Gastrocnemius medialis (tissue), 4 donors: Measurements from ENCODE around the gene PRICKLE2. TPM values are rescaled to one million over a fixed set of nuclear protein-coding genes. Genes with fewer than 3 reads are reported as not detected.

Experiments used
- ATAC-seq, 2 donors: fragments of 150-250 bp; one replicate each; pipeline ENCODE4 v1.9.1; 2016
- DNase-seq, 2 donors: peaks; one replicate each; pipeline ENCODE4 v3.0.0-alpha.2; 2019
- H3K27ac ChIP-seq, 4 donors: fragments of 200-600 bp; sonication (generic); 1 replicate in 1 of 4; 2 replicates in 3 of 4; pipeline ENCODE4 v1.5.1; 2016 to 2018; ENCODE audit warnings: mild to moderate bottlenecking in 2 of 4, moderate library complexity in 1 of 4
- H3K27me3 ChIP-seq, 3 donors: fragments of 200-600 bp; sonication (generic) in 2 of 3; 1 replicate in 1 of 3; 2 replicates in 2 of 3; pipeline versions ENCODE4 v1.5.1 to v1.6.0; 2016 to 2019; ENCODE audit warnings: mild to moderate bottlenecking in 1 of 3, moderate library complexity in 1 of 3
- H3K36me3 ChIP-seq, 2 donors: fragments of 200-600 bp; sonication (generic) in 1 of 2; one replicate each; pipeline ENCODE4 v1.5.1; 2017 to 2018
- H3K4me1 ChIP-seq, 2 donors: fragments of 200-600 bp; sonication (generic) in 1 of 2; one replicate each; pipeline ENCODE4 v1.5.1; 2016 to 2017; ENCODE audit warnings: mild to moderate bottlenecking in 2 of 2
- H3K4me3 ChIP-seq, 4 donors: fragments of 200-600 bp; sonication (generic) in 3 of 4; 1 replicate in 1 of 4; 2 replicates in 3 of 4; pipeline ENCODE4 v1.5.1; 2016 to 2019; ENCODE audit warnings: mild to moderate bottlenecking in 2 of 4
- H3K9me3 ChIP-seq, 3 donors: fragments of 200-600 bp; sonication (generic) in 2 of 3; 1 replicate in 1 of 3; 2 replicates in 2 of 3; pipeline ENCODE4 v1.5.1; 2016 to 2019
- POLR2A ChIP-seq, 2 donors: fragments of 450-650 bp; IDR thresholded peaks; one replicate each; pipeline ENCODE4 v1.6.1; 2017; ENCODE audit warnings: antibody characterized with exemption in 2 of 2, mild to moderate bottlenecking in 2 of 2, moderate library complexity in 2 of 2
- in situ Hi-C, 4 donors: fragments of 200-750 bp; cut with MboI; loops; one replicate each; pipeline versions ENCODE4 v1.15.0 to v1.8.0; 2017; ENCODE audit warnings: low sequenced_read_pairs in 4 of 4
- intact Hi-C: fragments of 100-400 bp; cut with DNase I; formaldehyde crosslinking; loops from one replicate; pipeline ENCODE4 v1.15.1; 2023; ENCODE audit warnings: low total_unique reads
- total RNA-seq, 4 donors: library from RNA; depleted of rRNA; stranded (reverse); fragments of >200 nt; gene quantifications; one replicate each; pipeline versions ENCODE4 v1.1.0 to v1.2.3, GENCODE V29; 2016
- TF ChIP-seq, protein P1 (sequence below), 5 experiments: fragments of 450-650 bp in 3 of 5; fragments of 200-600 bp in 2 of 5; sonication (generic) in 2 of 5; IDR thresholded peaks in 4 of 5; conservative IDR thresholded peaks in 1 of 5; 1 replicate in 4 of 5; 2 replicates in 1 of 5; pipeline ENCODE4 v1.5.1; 2016 to 2019; ENCODE audit warnings: antibody characterized with exemption in 5 of 5, mild to moderate bottlenecking in 3 of 5, moderate library complexity in 3 of 5

PRICKLE2 gene
- total RNA-seq, 4 donors from 2014 or later: 3.6 to 6.7 (median 4.6) TPM

DNA sequence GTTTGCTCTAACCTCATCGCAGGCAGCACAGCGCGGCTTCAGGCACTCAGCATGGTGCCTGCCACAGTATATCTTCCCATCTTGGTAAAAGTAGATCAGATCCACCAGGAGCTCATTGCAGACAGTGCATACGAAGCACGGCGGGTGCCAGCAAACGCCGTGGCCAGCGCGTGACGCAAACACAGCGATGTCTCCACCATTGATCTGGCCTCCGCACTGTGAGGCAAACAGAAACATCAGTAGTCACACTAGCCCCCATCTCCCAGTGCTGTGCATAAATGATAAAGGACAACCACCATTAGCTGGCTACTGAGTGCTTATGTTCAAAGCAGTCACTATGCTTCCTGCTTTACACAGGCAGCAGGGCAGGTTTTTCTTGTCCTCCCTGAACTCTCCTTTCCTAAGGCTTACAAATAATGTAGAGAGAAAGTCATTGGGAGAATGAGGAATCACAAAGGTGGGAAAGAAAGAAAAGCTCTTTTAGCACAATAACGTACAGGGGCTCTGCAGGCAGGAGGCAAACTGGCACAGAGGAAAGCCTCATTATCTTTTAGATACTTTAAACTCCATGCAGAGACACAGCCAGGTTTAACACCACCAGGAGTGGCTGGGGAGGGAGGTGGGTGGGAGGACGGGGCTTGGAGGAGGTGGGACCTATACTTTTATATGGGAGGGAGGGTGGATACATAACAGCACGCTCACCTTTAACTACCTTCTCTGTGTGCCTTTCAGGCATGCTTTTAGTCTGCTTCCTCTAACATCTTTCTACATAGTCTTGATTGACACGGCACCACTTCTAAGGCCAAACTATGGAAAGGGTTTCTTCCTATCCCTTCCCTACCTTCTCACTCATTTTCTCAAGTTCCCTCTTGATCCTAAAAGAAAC lies 67.9 kb downstream of the PRICKLE2 start:
- in situ Hi-C loops: no loop called here

DNA sequence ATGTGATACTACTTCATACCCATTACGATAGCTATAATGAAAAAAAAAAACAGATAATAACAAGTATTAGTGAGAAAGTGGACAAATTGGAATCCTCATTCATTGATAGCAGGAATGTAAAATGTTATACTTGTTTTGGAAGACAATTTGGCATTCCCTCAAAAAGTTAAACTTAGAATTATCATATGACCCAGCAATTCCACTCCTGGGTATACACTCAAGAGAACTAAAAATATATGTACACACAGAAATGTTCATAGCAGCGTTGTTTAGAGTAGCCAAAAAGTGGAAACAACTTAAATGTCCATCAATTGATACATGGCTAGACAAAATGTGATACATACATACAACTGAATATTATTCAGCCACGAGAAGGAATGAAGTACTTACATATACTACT lies 69.9 kb downstream of the PRICKLE2 start:
- H3K27ac ChIP-seq: no peak overlapping the region
- DNase-seq (no peak), ATAC-seq (no peak)
- no peaks in the 10 kb centered on the region for H3K36me3 ChIP-seq
- in situ Hi-C loops (no loop called here), intact Hi-C loops (no loop called here)
- H3K9me3 ChIP-seq: no peaks in the 10 kb centered on the region
- H3K4me3 ChIP-seq: no peak overlapping the region
- peaks cover 9 to 10% of the 10 kb centered on the region in 2 donors for H3K4me1 ChIP-seq
- TF ChIP-seq POLR2A (IDR thresholded peaks at IDR 0.05): no peak
- TF ChIP-seq, protein P1, sequence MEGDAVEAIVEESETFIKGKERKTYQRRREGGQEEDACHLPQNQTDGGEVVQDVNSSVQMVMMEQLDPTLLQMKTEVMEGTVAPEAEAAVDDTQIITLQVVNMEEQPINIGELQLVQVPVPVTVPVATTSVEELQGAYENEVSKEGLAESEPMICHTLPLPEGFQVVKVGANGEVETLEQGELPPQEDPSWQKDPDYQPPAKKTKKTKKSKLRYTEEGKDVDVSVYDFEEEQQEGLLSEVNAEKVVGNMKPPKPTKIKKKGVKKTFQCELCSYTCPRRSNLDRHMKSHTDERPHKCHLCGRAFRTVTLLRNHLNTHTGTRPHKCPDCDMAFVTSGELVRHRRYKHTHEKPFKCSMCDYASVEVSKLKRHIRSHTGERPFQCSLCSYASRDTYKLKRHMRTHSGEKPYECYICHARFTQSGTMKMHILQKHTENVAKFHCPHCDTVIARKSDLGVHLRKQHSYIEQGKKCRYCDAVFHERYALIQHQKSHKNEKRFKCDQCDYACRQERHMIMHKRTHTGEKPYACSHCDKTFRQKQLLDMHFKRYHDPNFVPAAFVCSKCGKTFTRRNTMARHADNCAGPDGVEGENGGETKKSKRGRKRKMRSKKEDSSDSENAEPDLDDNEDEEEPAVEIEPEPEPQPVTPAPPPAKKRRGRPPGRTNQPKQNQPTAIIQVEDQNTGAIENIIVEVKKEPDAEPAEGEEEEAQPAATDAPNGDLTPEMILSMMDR (IDR thresholded peaks at IDR 0.05 in 4 of 5, conservative IDR thresholded peaks at IDR 0.05 in 1 of 5): no peak
- H3K27me3 ChIP-seq: no peaks in the 10 kb centered on the region

More for the DNA sequence above, 67.9 kb downstream of the PRICKLE2 start:
- H3K9me3 ChIP-seq: no peaks in the 10 kb centered on the region
- H3K4me1 ChIP-seq: peaks cover 4 to 19% of the 10 kb centered on the region in 2 donors
- H3K27ac ChIP-seq: no peak overlapping the region
- intact Hi-C loops: no loop called here
- no peaks in the 10 kb centered on the region for H3K27me3 ChIP-seq
- no peak overlapping the region for H3K4me3 ChIP-seq
- TF ChIP-seq, protein P1 (IDR thresholded peaks at IDR 0.05 in 4 of 5, conservative IDR thresholded peaks at IDR 0.05 in 1 of 5): no peak
- TF ChIP-seq POLR2A (IDR thresholded peaks at IDR 0.05): no peak
- ATAC-seq (no peak), DNase-seq (no peak)
- H3K36me3 ChIP-seq: no peaks in the 10 kb centered on the region

DNA sequence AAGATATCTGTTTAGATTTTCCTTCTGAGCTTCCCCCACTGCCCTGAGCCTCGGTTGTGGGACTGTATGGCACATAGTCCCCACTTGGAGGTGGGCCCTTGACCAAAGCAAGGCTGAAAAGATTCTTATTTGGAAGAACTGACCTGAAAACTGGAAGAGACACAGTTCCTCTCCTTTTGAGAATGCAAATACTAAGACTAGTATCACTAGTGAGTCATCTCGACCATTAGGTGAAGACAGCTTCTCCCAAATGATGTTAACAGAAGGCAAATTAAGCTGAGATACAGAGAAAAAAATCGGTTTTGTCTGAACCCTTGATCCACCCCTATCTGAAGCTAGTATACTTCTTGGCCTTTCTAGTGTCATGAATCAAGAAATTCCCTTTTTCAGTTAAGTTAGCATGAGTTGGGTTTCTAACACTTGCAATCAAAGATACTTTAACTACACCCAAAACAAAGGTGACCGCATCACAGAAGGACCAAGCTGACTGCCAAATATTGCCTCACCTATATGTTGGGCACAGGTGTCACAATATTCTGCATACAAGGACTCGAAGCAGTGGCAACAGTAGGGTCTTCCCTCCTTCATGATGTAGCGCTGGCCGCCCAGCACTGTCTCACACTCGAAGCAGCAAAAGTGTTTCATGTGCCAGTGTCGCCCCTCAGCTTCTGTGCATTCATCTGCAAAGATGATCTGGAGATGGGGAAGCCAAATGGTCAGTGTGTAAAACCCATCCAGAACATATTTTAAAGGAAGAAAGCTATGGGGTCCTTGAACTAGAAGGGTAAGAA lies 72.4 kb downstream of the PRICKLE2 start:
- H3K27me3 ChIP-seq: no peaks in the 10 kb centered on the region
- no peaks in the 10 kb centered on the region for H3K9me3 ChIP-seq
- intact Hi-C loops (no loop called here), in situ Hi-C loops (no loop called here)
- peaks cover 11 to 13% of the 10 kb centered on the region in 2 donors for H3K4me1 ChIP-seq
- TF ChIP-seq, protein P1 (IDR thresholded peaks at IDR 0.05 in 4 of 5, conservative IDR thresholded peaks at IDR 0.05 in 1 of 5): no peak
- TF ChIP-seq POLR2A (IDR thresholded peaks at IDR 0.05): no peak
- no peaks in the 10 kb centered on the region for H3K36me3 ChIP-seq
- DNase-seq: no peak
- no peak for ATAC-seq
- H3K4me3 ChIP-seq: no peak overlapping the region
- H3K27ac ChIP-seq: no peak overlapping the region

DNA sequence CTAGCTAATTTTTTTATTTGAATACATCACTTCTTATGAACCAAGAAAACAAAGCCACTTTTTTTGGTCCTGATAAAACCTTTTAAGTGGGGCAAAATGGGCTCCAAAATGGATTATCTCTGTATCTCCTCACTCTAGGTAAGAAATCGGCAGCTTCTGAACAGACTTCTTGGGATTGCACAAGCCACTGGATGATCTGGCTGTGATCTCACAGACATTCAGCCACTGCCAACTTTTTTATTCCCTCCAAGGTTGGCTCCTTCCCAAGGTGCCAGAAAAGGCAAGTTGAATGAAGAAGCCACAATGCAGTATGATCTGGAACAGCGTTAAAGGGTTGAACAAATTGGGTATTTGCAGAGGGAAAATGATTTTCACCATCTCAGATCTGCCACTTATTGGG lies 73.2 kb downstream of the PRICKLE2 start:
- Histone ChIP-seq H3K4me1 (peaks cover 11 to 13% of the 10 kb centered on the region in 2 donors), H3K4me3 (no peak overlapping the region), H3K9me3 (no peaks in the 10 kb centered on the region), H3K27me3 (no peaks in the 10 kb centered on the region), H3K36me3 (no peaks in the 10 kb centered on the region), H3K27ac (no peak overlapping the region)
- DNase-seq (peak in 1 of 2 donors; percentile 17), ATAC-seq (no peak)
- no peak for TF ChIP-seq POLR2A (IDR thresholded peaks at IDR 0.05)
- TF ChIP-seq, protein P1 (IDR thresholded peaks at IDR 0.05 in 4 of 5, conservative IDR thresholded peaks at IDR 0.05 in 1 of 5): no peak
- in situ Hi-C loops: no loop called here
- intact Hi-C loops: no loop called here
